Caco-2 (cell line): ENCODE results near the gene SIRPA. TPM values are rescaled to one million over a fixed set of nuclear protein-coding genes. Genes with fewer than 3 reads are reported as not detected.

ENCODE experiments used
- BruUV-seq: library from RNA; stranded (reverse); fragments of 400-500 nt; replicated peaks from 2 replicates; lab custom pipeline; 2021; lab: Mats Ljungman, UMichigan
- CTCF ChIA-PET: fragments of 300-600 bp; sonication (Branson Sonifier 250); formaldehyde crosslinking; loops from one replicate; lab custom pipeline; 2022; ENCODE audit warnings: antibody characterized with exemption; lab: Charles Lee
- POLR2A ChIA-PET: fragments of 300-600 bp; sonication (Branson Sonifier 250); formaldehyde crosslinking; loops from one replicate; lab custom pipeline; 2022; ENCODE audit warnings: antibody characterized with exemption; lab: Charles Lee
- DNase-seq, 2 experiments: peaks; one replicate each; pipeline versions ENCODE4 v3.0.0 to v3.0.0-alpha.2; 2020 to 2022
- H3K27me3 ChIP-seq: replicated peaks from 2 replicates; pipeline ENCODE4 v1.6.0; 2011; ENCODE audit warnings: low read length; ENCODE audit not compliant: control insufficient read depth, insufficient read depth
- H3K36me3 ChIP-seq: 2 replicates; pipeline ENCODE4 v1.5.1; 2011; ENCODE audit warnings: low read length; ENCODE audit not compliant: control insufficient read depth, insufficient read depth
- H3K4me1 ChIP-seq: fragments of 250-450 bp; sonication (Bioruptor Pico); 2 replicates; pipeline ENCODE4 v1.5.1; 2020; ENCODE audit warnings: mild to moderate bottlenecking
- H3K4me3 ChIP-seq: 2 replicates; pipeline ENCODE4 v1.5.1; 2011; ENCODE audit warnings: low read depth, mild to moderate bottlenecking, control low read depth, low read length
- H3K9me3 ChIP-seq: fragments of 250-450 bp; sonication (Bioruptor Pico); 2 replicates; pipeline ENCODE4 v1.5.1; 2020; ENCODE audit warnings: mild to moderate bottlenecking, moderate library complexity
- H3K27ac Mint-ChIP-seq: one replicate; pipeline ENCODE4 v1.8.0; 2022; ENCODE audit warnings: mixed read lengths; ENCODE audit not compliant: unreplicated experiment
- H3K27me3 Mint-ChIP-seq: one replicate; pipeline ENCODE4 v1.8.0; 2022; ENCODE audit warnings: mixed read lengths; ENCODE audit not compliant: insufficient read depth, unreplicated experiment
- H3K36me3 Mint-ChIP-seq: one replicate; pipeline ENCODE4 v1.8.0; 2022; ENCODE audit warnings: mild to moderate bottlenecking, mixed read lengths; ENCODE audit not compliant: insufficient read depth, unreplicated experiment
- H3K4me1 Mint-ChIP-seq: one replicate; pipeline ENCODE4 v1.8.0; 2022; ENCODE audit warnings: low read depth, mixed read lengths; ENCODE audit not compliant: unreplicated experiment
- H3K4me3 Mint-ChIP-seq: one replicate; pipeline ENCODE4 v1.8.0; 2022; ENCODE audit warnings: mild to moderate bottlenecking, moderate library complexity, mixed read lengths; ENCODE audit not compliant: unreplicated experiment
- H3K9me3 Mint-ChIP-seq: one replicate; pipeline ENCODE4 v1.8.0; 2022; ENCODE audit warnings: mixed read lengths; ENCODE audit not compliant: unreplicated experiment
- intact Hi-C: fragments of 100-400 bp; cut with micrococcal nuclease; formaldehyde crosslinking; loops from one replicate; pipeline ENCODE4 v1.10.0; 2022; ENCODE audit not compliant: unreplicated experiment
- total RNA-seq: library from RNA; stranded (reverse); gene quantifications from 2 replicates; pipeline ENCODE4 v1.2.3, GENCODE V29; 2022
- TF ChIP-seq, protein P1 (sequence below), 2 experiments: fragments of 200-600 bp in 1 of 2; IDR thresholded peaks; 1 replicate in 1 of 2; 2 replicates in 1 of 2; pipeline versions ENCODE4 v1.5.1 to v1.8.0; 2011 to 2022; ENCODE audit warnings: antibody characterized with exemption in 1 of 2, control low read depth in 1 of 2, inconsistent platforms in 1 of 2, low read depth in 1 of 2, low read length in 1 of 2, mild to moderate bottlenecking in 1 of 2, moderate library complexity in 1 of 2; ENCODE audit not compliant: insufficient read depth in 1 of 2, severe bottlenecking in 1 of 2, unreplicated experiment in 1 of 2

SIRPA gene
- total RNA-seq, 1 experiment from 2014 or later, result 33.3 TPM

- Mint-ChIP-seq H3K27me3 (no peaks in the 10 kb centered on the region), H3K27ac (no peak overlapping the region), H3K36me3 (no peaks in the 10 kb centered on the region), H3K4me3 (no peak overlapping the region), H3K4me1 (peaks cover 21% of the 10 kb centered on the region), H3K9me3 (no peaks in the 10 kb centered on the region)
- Histone ChIP-seq H3K4me3 (no peak overlapping the region), H3K4me1 (peaks cover 39% of the 10 kb centered on the region), H3K27me3 (no peaks in the 10 kb centered on the region), H3K9me3 (no peaks in the 10 kb centered on the region), H3K36me3 (no peaks in the 10 kb centered on the region)
- CTCF ChIA-PET, result interaction anchor here (1.0 kb wide), 1 partner anchor 43 kb away, joined by 3 read pairs; no protein-coding TSS in a partner anchor
- DNase-seq, result no peak
- no TSS peak for BruUV-seq
- POLR2A ChIA-PET, result no interaction called here
- intact Hi-C loops, result no loop called here
- TF ChIP-seq, protein P1, sequence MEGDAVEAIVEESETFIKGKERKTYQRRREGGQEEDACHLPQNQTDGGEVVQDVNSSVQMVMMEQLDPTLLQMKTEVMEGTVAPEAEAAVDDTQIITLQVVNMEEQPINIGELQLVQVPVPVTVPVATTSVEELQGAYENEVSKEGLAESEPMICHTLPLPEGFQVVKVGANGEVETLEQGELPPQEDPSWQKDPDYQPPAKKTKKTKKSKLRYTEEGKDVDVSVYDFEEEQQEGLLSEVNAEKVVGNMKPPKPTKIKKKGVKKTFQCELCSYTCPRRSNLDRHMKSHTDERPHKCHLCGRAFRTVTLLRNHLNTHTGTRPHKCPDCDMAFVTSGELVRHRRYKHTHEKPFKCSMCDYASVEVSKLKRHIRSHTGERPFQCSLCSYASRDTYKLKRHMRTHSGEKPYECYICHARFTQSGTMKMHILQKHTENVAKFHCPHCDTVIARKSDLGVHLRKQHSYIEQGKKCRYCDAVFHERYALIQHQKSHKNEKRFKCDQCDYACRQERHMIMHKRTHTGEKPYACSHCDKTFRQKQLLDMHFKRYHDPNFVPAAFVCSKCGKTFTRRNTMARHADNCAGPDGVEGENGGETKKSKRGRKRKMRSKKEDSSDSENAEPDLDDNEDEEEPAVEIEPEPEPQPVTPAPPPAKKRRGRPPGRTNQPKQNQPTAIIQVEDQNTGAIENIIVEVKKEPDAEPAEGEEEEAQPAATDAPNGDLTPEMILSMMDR (IDR thresholded peaks at IDR 0.05; ENCODE audit: insufficient read depth in 1 of 2, low read depth in 1 of 2, low read length in 1 of 2, severe bottlenecking in 1 of 2, unreplicated experiment in 1 of 2), result no peak
Measured at GRCh38 chr20:1943275-1944002, 48.2 kb downstream of the SIRPA start.

- Histone ChIP-seq H3K27me3 (no peaks in the 10 kb centered on the region), H3K9me3 (no peaks in the 10 kb centered on the region), H3K4me3 (no peak overlapping the region), H3K36me3 (no peaks in the 10 kb centered on the region), H3K4me1 (peaks cover 31% of the 10 kb centered on the region)
- no peak for DNase-seq
- no peaks in the 10 kb centered on the region for H3K9me3 Mint-ChIP-seq
- TF ChIP-seq, protein P1 (IDR thresholded peaks at IDR 0.05; ENCODE audit: insufficient read depth in 1 of 2, low read depth in 1 of 2, low read length in 1 of 2, severe bottlenecking in 1 of 2, unreplicated experiment in 1 of 2), result no peak
- ChIA-PET POLR2A (no interaction called here), CTCF (interaction anchor here (1.0 kb wide), 1 partner anchor 44 kb away, joined by 3 read pairs; no protein-coding TSS in a partner anchor)
- no peak overlapping the region for H3K4me3 Mint-ChIP-seq
- no peaks in the 10 kb centered on the region for H3K36me3 Mint-ChIP-seq
- BruUV-seq, result no TSS peak
- intact Hi-C loops, result no loop called here
- peaks cover 21% of the 10 kb centered on the region for H3K4me1 Mint-ChIP-seq
- no peaks in the 10 kb centered on the region for H3K27me3 Mint-ChIP-seq
- H3K27ac Mint-ChIP-seq, result no peak overlapping the region
Measured at GRCh38 chr20:1944345-1945091, 49.3 kb downstream of the SIRPA start.

GRCh38 chr20:1945134-1945618, 50.0 kb downstream of the SIRPA start:
- no peaks in the 10 kb centered on the region for H3K36me3 ChIP-seq
- H3K27me3 Mint-ChIP-seq, result no peaks in the 10 kb centered on the region
- intact Hi-C loops, result no loop called here
- H3K4me1 Mint-ChIP-seq, result peaks cover 21% of the 10 kb centered on the region
- no peaks in the 10 kb centered on the region for H3K27me3 ChIP-seq
- no peak overlapping the region for H3K27ac Mint-ChIP-seq
- TF ChIP-seq, protein P1 (IDR thresholded peaks at IDR 0.05; ENCODE audit: insufficient read depth in 1 of 2, low read depth in 1 of 2, low read length in 1 of 2, severe bottlenecking in 1 of 2, unreplicated experiment in 1 of 2), result no peak
- no peak overlapping the region for H3K4me3 ChIP-seq
- DNase-seq, result no peak
- peaks cover 31% of the 10 kb centered on the region for H3K4me1 ChIP-seq
- no peaks in the 10 kb centered on the region for H3K9me3 ChIP-seq
- POLR2A ChIA-PET, result no interaction called here
- H3K4me3 Mint-ChIP-seq, result no peak overlapping the region
- BruUV-seq, result no TSS peak
- no peaks in the 10 kb centered on the region for H3K9me3 Mint-ChIP-seq
- H3K36me3 Mint-ChIP-seq, result no peaks in the 10 kb centered on the region
- CTCF ChIA-PET, result no interaction called here
